Keratinocyte (primary cell): ENCODE data around the gene OPTC. TPM values are rescaled to one million over a fixed set of nuclear protein-coding genes. Genes with fewer than 3 reads are reported as not detected.

Experiments
- DNase-seq: peaks from one replicate; pipeline ENCODE4 v3.0.0-alpha.2; 2011; ENCODE audit warnings: low read depth, missing footprints, low spot score
- FAIRE-seq: peaks from 2 replicates; lab custom pipeline; 2011; peaks lifted over from hg19 to GRCh38; lab: Jason Lieb, UNC
- H2AFZ ChIP-seq: 2 replicates; pipeline ENCODE4 v1.6.0; 2012; ENCODE audit warnings: low read length, control low read depth, inconsistent platforms; ENCODE audit not compliant: control insufficient read depth
- H3K27ac ChIP-seq: 2 replicates; pipeline ENCODE4 v1.5.1; 2011; ENCODE audit warnings: low read length; ENCODE audit not compliant: control insufficient read depth, insufficient read depth
- H3K27me3 ChIP-seq: 3 replicates; pipeline ENCODE4 v1.6.0; 2011; ENCODE audit warnings: low read length; ENCODE audit not compliant: control insufficient read depth, insufficient read depth; ENCODE audit errors: extremely low read depth
- H3K36me3 ChIP-seq, 2 experiments: 2 replicates in 1 of 2; 3 replicates in 1 of 2; pipeline ENCODE4 v1.5.1; 2011; ENCODE audit warnings: low read length in 2 of 2, mild to moderate bottlenecking in 1 of 2; ENCODE audit not compliant: control insufficient read depth in 2 of 2, insufficient read depth in 2 of 2; ENCODE audit errors: extremely low read depth in 1 of 2
- H3K4me1 ChIP-seq: 3 replicates; pipeline ENCODE4 v1.5.1; 2011; ENCODE audit warnings: low read length; ENCODE audit not compliant: control insufficient read depth, insufficient read depth; ENCODE audit errors: extremely low read depth
- H3K4me2 ChIP-seq: 3 replicates; pipeline ENCODE4 v1.6.0; 2011; ENCODE audit warnings: low read depth, low read length; ENCODE audit not compliant: control insufficient read depth, insufficient read depth; ENCODE audit errors: extremely low read depth
- H3K4me3 ChIP-seq, 3 experiments: fragments of 200-600 bp in 1 of 3; sonication (generic) in 1 of 3; 2 replicates in 2 of 3; 3 replicates in 1 of 3; pipeline ENCODE4 v1.5.1; 2011 to 2016; ENCODE audit warnings: low read length in 3 of 3, mild to moderate bottlenecking in 3 of 3, control low read depth in 2 of 3, inconsistent platforms in 1 of 3, low read depth in 1 of 3, mixed read lengths in 1 of 3, mixed run types in 1 of 3, moderate library complexity in 1 of 3; ENCODE audit not compliant: control insufficient read depth in 2 of 3, insufficient read depth in 2 of 3; ENCODE audit errors: extremely low read depth in 1 of 3
- H3K79me2 ChIP-seq: 2 replicates; pipeline ENCODE4 v1.6.0; 2012; ENCODE audit warnings: low read length; ENCODE audit not compliant: control insufficient read depth, insufficient read depth
- H3K9ac ChIP-seq: 3 replicates; pipeline ENCODE4 v1.6.0; 2011; ENCODE audit warnings: low read length; ENCODE audit not compliant: control insufficient read depth, insufficient read depth; ENCODE audit errors: extremely low read depth
- H3K9me1 ChIP-seq: 3 replicates; pipeline ENCODE4 v1.6.0; 2011; ENCODE audit warnings: low read length; ENCODE audit not compliant: control insufficient read depth, insufficient read depth; ENCODE audit errors: extremely low read depth
- H3K9me3 ChIP-seq: 2 replicates; pipeline ENCODE4 v1.5.1; 2012; ENCODE audit warnings: low read depth, low read length; ENCODE audit not compliant: control insufficient read depth
- H4K20me1 ChIP-seq: 3 replicates; pipeline ENCODE4 v1.6.0; 2011; ENCODE audit warnings: low read length; ENCODE audit not compliant: control insufficient read depth, insufficient read depth; ENCODE audit errors: extremely low read depth
- EZH2 ChIP-seq: IDR thresholded peaks from one replicate; pipeline ENCODE4 v1.6.1; 2012; ENCODE audit warnings: inconsistent platforms, mild to moderate bottlenecking, low read length, moderate library complexity
- dilution Hi-C: fragments of 300-500 bp; cut with MboI; formaldehyde crosslinking; loops from one replicate; pipeline ENCODE4 v1.7.0; 2020; ENCODE audit warnings: low sequenced_read_pairs; ENCODE audit not compliant: extremely low pct_ligation_motif_present
- polyA plus RNA-seq, 5 experiments: library from polyadenylated mRNA; depleted of rRNA in 3 of 5; stranded (reverse) in 3 of 5; stranded (forward) in 1 of 5; unstranded in 1 of 5; fragments of >200 nt; gene quantifications; 1 replicate in 1 of 5; 2 replicates in 3 of 5; 3 replicates in 1 of 5; pipeline versions ENCODE4 v1.2.1 to v1.2.3, GENCODE V29; 2011 to 2012; ENCODE audit warnings: missing spikeins in 2 of 5, low read depth in 1 of 5, low replicate concordance in 1 of 5
- TF ChIP-seq, protein P1 (sequence below), 3 experiments: IDR thresholded peaks in 1 of 3; conservative IDR thresholded peaks in 1 of 3; optimal IDR thresholded peaks in 1 of 3; 2 replicates in 2 of 3; 3 replicates in 1 of 3; pipeline versions ENCODE3 to v1.5.1; 2011; ENCODE audit warnings: low read length in 3 of 3, mild to moderate bottlenecking in 3 of 3, moderate library complexity in 2 of 3, control low read depth in 1 of 3, inconsistent platforms in 1 of 3; ENCODE audit not compliant: insufficient read depth in 2 of 3; ENCODE audit errors: extremely low read depth in 1 of 3

OPTC gene
- polyA plus RNA-seq, 1 donor (not counting 4 experiments of a cell fraction or from before 2014, with no cell fraction given), result not detected

- no peak overlapping the region for H2AFZ ChIP-seq
- no peak overlapping the region for H3K9ac ChIP-seq
- no peaks in the 10 kb centered on the region for H3K36me3 ChIP-seq
- DNase-seq, result no peak
- H3K79me2 ChIP-seq, result no peaks in the 10 kb centered on the region
- H3K9me1 ChIP-seq, result no peaks in the 10 kb centered on the region
- no peak overlapping the region for H3K27ac ChIP-seq
- no peaks in the 10 kb centered on the region for H4K20me1 ChIP-seq
- peaks cover 5% of the 10 kb centered on the region for H3K4me1 ChIP-seq
- no peak overlapping the region for H3K4me2 ChIP-seq
- peaks cover 12% of the 10 kb centered on the region for H3K27me3 ChIP-seq
- H3K9me3 ChIP-seq, result no peaks in the 10 kb centered on the region
- TF ChIP-seq, protein P1, sequence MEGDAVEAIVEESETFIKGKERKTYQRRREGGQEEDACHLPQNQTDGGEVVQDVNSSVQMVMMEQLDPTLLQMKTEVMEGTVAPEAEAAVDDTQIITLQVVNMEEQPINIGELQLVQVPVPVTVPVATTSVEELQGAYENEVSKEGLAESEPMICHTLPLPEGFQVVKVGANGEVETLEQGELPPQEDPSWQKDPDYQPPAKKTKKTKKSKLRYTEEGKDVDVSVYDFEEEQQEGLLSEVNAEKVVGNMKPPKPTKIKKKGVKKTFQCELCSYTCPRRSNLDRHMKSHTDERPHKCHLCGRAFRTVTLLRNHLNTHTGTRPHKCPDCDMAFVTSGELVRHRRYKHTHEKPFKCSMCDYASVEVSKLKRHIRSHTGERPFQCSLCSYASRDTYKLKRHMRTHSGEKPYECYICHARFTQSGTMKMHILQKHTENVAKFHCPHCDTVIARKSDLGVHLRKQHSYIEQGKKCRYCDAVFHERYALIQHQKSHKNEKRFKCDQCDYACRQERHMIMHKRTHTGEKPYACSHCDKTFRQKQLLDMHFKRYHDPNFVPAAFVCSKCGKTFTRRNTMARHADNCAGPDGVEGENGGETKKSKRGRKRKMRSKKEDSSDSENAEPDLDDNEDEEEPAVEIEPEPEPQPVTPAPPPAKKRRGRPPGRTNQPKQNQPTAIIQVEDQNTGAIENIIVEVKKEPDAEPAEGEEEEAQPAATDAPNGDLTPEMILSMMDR (optimal IDR thresholded peaks at IDR 0.05 in 1 of 3, IDR thresholded peaks at IDR 0.05 in 1 of 3, conservative IDR thresholded peaks at IDR 0.05 in 1 of 3; ENCODE audit: extremely low read depth in 1 of 3, insufficient read depth in 2 of 3, low read length in 3 of 3), result no peak
- no peak for TF ChIP-seq EZH2
- FAIRE-seq, result no peak
- no peak overlapping the region for H3K4me3 ChIP-seq
- dilution Hi-C loops, result loop anchor here (25.0 kb wide), 1 partner anchor 102 kb away; the partner anchor contains the start of gene FMOD
Measured at GRCh38 chr1:203464226-203464625, 29.7 kb upstream of the OPTC start.

DNA sequence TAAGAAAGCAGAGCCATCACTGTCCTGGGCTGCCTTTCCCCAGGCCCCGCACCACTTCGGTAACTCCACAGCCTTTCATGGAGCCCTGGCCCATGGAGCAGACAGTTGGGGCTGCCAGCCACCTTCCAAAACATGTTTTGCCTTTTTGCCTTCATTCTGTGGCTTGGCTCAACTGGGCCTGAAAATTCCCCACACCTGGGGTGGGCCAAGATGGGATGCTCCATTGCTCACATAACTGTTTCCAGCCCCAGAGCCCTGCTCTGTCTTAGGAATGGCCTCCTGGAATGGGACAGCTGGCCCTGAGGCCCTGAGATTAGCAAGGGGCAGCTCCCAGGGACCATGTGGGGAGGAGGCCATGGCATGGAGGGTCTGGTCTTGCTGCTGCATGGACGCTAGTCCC is 29.2 kb upstream of the OPTC start:
- Histone ChIP-seq H4K20me1 (no peaks in the 10 kb centered on the region), H3K9ac (no peak overlapping the region), H3K27me3 (peaks cover 12% of the 10 kb centered on the region), H3K4me1 (peaks cover 5% of the 10 kb centered on the region), H3K79me2 (no peaks in the 10 kb centered on the region), H3K4me3 (no peak overlapping the region), H3K4me2 (no peak overlapping the region), H3K9me3 (no peaks in the 10 kb centered on the region), H3K27ac (no peak overlapping the region), H3K36me3 (no peaks in the 10 kb centered on the region), H3K9me1 (no peaks in the 10 kb centered on the region), H2AFZ (no peak overlapping the region)
- dilution Hi-C loops, result loop anchor here (25.0 kb wide), 1 partner anchor 102 kb away; the partner anchor contains the start of gene FMOD
- TF ChIP-seq EZH2, result no peak
- TF ChIP-seq, protein P1 (optimal IDR thresholded peaks at IDR 0.05 in 1 of 3, IDR thresholded peaks at IDR 0.05 in 1 of 3, conservative IDR thresholded peaks at IDR 0.05 in 1 of 3; ENCODE audit: extremely low read depth in 1 of 3, insufficient read depth in 2 of 3, low read length in 3 of 3), result no peak
- FAIRE-seq, result no peak
- no peak for DNase-seq
